ENCODE data around the gene LDLRAD4. TPM values are rescaled to one million over a fixed set of nuclear protein-coding genes. Genes with fewer than 3 reads are reported as not detected.
A peak's percentile ranks its signal among the peaks of the same experiment; 100 is the strongest.

LDLRAD4 gene
- polyA plus RNA-seq, 1 of the 3 experiments (the other 2 are of a cell fraction), result 0.16 TPM

DNA sequence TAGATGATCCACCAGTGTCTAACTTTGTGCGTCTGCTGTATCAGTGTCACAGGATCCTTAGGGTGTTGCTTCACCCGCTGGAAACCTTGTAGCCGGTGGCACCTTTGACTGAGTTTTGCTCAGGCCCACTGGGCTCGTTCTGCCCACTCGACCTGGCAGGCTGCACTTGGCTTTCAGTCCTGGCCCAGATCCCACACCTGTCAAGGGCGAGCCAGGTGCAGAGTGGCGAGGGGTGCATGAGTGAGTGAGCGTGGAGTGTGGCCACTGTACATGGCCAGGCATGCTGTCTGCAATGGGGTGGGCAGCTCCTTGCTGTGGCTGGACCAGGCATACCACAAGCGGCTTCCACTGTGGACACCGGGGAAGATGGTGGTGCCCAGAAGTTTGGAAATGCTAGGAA, 328.8 kb downstream of the LDLRAD4 start:
- no peaks in the 10 kb centered on the region for H4K20me1 ChIP-seq (ENCODE audit: insufficient read depth)
- ChIA-PET POLR2A (no interaction called here), CTCF (interaction anchor here (0.6 to 5.7 kb wide), 5 partner anchors 9 to 331 kb away, joined by 3 to 34 read pairs (median 6); no protein-coding TSS in a partner anchor)
- H3K79me2 ChIP-seq (ENCODE audit: insufficient read depth), result no peaks in the 10 kb centered on the region
- no peak overlapping the region for H3K4me3 ChIP-seq (ENCODE audit: low read depth in 2 of 2, low read length in 1 of 2)
- H3K4me2 ChIP-seq, result no peak overlapping the region
- H3F3A ChIP-seq (replicated peaks; ENCODE audit: insufficient read depth), result no peaks in the 10 kb centered on the region
- H3K27ac ChIP-seq (ENCODE audit: low read depth in 2 of 2, low read length in 1 of 2), result no peak overlapping the region
- no peaks in the 10 kb centered on the region for H3K36me3 ChIP-seq (replicated peaks in 1 of 2; ENCODE audit: control insufficient read depth in 1 of 2, insufficient read depth in 2 of 2, low read length in 1 of 2)
- WGBS (ENCODE audit: low lambda C conversion rate), result 53% methylated on average over 10 of the region's 10 CpGs
- peaks cover 0 to 39% of the 10 kb centered on the region in 2 experiments; a peak in 1 of 4 replicates for H3K4me1 ChIP-seq (ENCODE audit: control insufficient read depth in 1 of 2, insufficient read depth in 2 of 2, low read depth in 1 of 2, low read length in 1 of 2)
- H3K27me3 ChIP-seq (ENCODE audit: insufficient read depth), result no peaks in the 10 kb centered on the region
- DNase-seq, result no peak
- H3K9me3 ChIP-seq, result no peaks in the 10 kb centered on the region
- no peak overlapping the region for H2AFZ ChIP-seq (ENCODE audit: low read depth)
- TF ChIP-seq FOXM1 (IDR thresholded peaks at IDR 0.05; ENCODE audit: low read depth) (no peak), EZH2phosphoT487 (IDR thresholded peaks at IDR 0.05; ENCODE audit: borderline replicate concordance, low read depth) (no peak), FOXJ3 (CRISPR knock-in tag; IDR thresholded peaks at IDR 0.05) (no peak), RFX5 (IDR thresholded peaks at IDR 0.05; ENCODE audit: low read length) (no peak)
- H3K9ac ChIP-seq, result no peak overlapping the region
- no peaks in the 10 kb centered on the region for H3K9me2 ChIP-seq

DNA sequence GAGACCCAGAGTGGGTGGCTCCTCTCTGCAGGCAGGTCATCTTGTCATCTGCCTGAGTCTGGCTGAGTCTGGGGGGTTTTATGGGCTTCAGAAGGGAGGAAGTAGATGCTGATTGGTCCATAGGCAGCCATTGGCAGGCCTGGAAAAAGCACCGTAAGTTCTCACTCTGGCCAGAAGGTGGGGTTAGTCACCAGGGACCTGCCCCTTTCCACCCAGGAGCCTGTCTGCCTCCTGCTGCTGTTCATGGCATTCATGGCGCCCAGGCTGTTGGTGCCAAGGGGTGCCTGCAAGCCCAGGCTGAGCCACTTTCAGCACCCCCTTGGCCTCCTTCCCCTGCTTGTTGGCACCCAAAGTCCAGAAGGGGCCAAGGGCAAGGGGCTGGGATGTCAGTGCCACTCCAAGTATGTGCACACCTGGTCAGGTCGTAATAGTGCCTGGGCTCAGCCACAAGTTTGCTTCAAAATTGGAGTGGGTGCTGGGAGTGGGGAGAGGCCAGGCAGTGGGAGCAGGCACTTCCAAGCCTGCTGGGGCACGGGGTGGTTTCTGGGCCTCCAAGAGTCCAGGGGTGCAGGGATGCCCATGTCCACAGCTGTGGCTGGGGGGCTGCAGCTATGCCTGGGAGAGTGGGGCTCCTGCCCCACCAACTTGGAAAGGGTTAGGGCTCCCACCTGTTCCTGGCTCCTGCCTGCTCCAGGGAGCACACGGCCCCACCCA, 329.7 kb downstream of the LDLRAD4 start:
- H3K4me2 ChIP-seq, result no peak overlapping the region
- H2AFZ ChIP-seq (ENCODE audit: low read depth), result no peak overlapping the region
- ChIA-PET CTCF (interaction anchor here (0.8 to 5.7 kb wide), 5 partner anchors 8 to 332 kb away, joined by 3 to 34 read pairs (median 6); no protein-coding TSS in a partner anchor), POLR2A (no interaction called here)
- no peaks in the 10 kb centered on the region for H3K27me3 ChIP-seq (ENCODE audit: insufficient read depth)
- H3K9me2 ChIP-seq, result no peaks in the 10 kb centered on the region
- H3K36me3 ChIP-seq (replicated peaks in 1 of 2; ENCODE audit: control insufficient read depth in 1 of 2, insufficient read depth in 2 of 2, low read length in 1 of 2), result no peaks in the 10 kb centered on the region
- H3F3A ChIP-seq (replicated peaks; ENCODE audit: insufficient read depth), result no peaks in the 10 kb centered on the region
- no peak overlapping the region for H3K9ac ChIP-seq
- H3K9me3 ChIP-seq, result no peaks in the 10 kb centered on the region
- H4K20me1 ChIP-seq (ENCODE audit: insufficient read depth), result no peaks in the 10 kb centered on the region
- H3K4me1 ChIP-seq (ENCODE audit: control insufficient read depth in 1 of 2, insufficient read depth in 2 of 2, low read depth in 1 of 2, low read length in 1 of 2), result peaks cover 0 to 42% of the 10 kb centered on the region in 2 experiments; a peak in 1 of 4 replicates
- TF ChIP-seq, protein P1, sequence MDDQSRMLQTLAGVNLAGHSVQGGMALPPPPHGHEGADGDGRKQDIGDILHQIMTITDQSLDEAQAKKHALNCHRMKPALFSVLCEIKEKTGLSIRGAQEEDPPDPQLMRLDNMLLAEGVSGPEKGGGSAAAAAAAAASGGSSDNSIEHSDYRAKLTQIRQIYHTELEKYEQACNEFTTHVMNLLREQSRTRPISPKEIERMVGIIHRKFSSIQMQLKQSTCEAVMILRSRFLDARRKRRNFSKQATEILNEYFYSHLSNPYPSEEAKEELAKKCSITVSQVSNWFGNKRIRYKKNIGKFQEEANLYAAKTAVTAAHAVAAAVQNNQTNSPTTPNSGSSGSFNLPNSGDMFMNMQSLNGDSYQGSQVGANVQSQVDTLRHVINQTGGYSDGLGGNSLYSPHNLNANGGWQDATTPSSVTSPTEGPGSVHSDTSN (IDR thresholded peaks at IDR 0.05), result no peak
- TF ChIP-seq TAF1 (IDR thresholded peaks at IDR 0.05; ENCODE audit: borderline replicate concordance, low read depth, low read length), result no peak
- TF ChIP-seq, protein P2, sequence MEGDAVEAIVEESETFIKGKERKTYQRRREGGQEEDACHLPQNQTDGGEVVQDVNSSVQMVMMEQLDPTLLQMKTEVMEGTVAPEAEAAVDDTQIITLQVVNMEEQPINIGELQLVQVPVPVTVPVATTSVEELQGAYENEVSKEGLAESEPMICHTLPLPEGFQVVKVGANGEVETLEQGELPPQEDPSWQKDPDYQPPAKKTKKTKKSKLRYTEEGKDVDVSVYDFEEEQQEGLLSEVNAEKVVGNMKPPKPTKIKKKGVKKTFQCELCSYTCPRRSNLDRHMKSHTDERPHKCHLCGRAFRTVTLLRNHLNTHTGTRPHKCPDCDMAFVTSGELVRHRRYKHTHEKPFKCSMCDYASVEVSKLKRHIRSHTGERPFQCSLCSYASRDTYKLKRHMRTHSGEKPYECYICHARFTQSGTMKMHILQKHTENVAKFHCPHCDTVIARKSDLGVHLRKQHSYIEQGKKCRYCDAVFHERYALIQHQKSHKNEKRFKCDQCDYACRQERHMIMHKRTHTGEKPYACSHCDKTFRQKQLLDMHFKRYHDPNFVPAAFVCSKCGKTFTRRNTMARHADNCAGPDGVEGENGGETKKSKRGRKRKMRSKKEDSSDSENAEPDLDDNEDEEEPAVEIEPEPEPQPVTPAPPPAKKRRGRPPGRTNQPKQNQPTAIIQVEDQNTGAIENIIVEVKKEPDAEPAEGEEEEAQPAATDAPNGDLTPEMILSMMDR (IDR thresholded peaks at IDR 0.05), result no peak
- no peak for TF ChIP-seq FOXJ3 (CRISPR knock-in tag; IDR thresholded peaks at IDR 0.05)
- no peak for TF ChIP-seq RXRA (IDR thresholded peaks at IDR 0.05; ENCODE audit: borderline replicate concordance, low read depth)
- no peaks in the 10 kb centered on the region for H3K79me2 ChIP-seq (ENCODE audit: insufficient read depth)
- DNase-seq, result no peak
- peak overlapping the region in 1 of 2 experiments; percentile 50; a peak in 2 of 4 replicates for H3K27ac ChIP-seq (ENCODE audit: low read depth in 2 of 2, low read length in 1 of 2)
- no peak overlapping the region for H3K4me3 ChIP-seq (ENCODE audit: low read depth in 2 of 2, low read length in 1 of 2)
- WGBS (ENCODE audit: low lambda C conversion rate), result 57% methylated on average over 4 of the region's 5 CpGs

All from SK-N-SH (cell line).